ENCODE measurements around the gene SFSWAP.
"Not testable (repeated sequence)": the region's sequence is repeated elsewhere in the genome, so short reads cannot be mapped to it uniquely, and the experiment has no call there.

Gene SFSWAP

DNA sequence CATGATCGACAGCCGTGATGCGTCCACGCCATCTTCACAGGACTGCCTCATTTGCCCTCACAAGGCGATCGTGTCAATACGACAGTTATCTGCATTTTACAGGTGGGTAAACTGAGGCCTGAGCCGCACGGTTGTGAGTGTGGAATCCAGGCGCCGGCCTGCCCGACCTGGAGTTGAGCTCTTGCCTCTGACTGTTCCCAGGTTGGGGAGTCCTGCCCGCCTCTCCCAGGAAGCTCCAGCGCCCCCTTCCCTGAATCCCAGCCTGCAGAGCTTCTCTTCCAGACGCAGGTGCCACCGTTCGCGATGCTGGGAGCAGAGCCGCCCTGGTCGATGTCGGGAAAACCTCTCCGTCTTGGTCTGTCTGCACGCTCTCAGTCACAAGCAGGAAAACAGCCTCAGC, 31.1 kb upstream of the SFSWAP start:
- not testable (repeated sequence) for DNase-seq (ENCODE audit: low spot score)

GRCh38 chr12:131680392-131681256, 30.3 kb upstream of the SFSWAP start:
- not testable (repeated sequence) for DNase-seq (ENCODE audit: low spot score)

DNA sequence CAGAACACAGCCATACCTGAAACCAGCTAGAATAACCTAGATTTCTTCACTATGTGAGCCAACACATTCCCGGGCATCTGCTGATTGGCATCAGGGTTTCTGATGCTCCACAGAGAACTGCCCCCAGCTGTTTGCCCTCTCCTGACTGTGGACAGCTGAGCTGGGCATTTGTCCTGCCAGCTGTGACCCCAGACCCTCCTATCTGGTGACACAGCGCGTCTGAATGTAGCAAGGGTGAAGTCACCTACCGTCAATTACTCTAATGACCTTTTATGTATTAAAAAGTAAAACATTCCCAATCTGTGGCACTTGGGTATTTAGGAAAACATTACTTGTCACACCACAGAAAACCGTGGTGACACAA, 29.7 kb upstream of the SFSWAP start:
- DNase-seq (ENCODE audit: low spot score) = no peak

DNA sequence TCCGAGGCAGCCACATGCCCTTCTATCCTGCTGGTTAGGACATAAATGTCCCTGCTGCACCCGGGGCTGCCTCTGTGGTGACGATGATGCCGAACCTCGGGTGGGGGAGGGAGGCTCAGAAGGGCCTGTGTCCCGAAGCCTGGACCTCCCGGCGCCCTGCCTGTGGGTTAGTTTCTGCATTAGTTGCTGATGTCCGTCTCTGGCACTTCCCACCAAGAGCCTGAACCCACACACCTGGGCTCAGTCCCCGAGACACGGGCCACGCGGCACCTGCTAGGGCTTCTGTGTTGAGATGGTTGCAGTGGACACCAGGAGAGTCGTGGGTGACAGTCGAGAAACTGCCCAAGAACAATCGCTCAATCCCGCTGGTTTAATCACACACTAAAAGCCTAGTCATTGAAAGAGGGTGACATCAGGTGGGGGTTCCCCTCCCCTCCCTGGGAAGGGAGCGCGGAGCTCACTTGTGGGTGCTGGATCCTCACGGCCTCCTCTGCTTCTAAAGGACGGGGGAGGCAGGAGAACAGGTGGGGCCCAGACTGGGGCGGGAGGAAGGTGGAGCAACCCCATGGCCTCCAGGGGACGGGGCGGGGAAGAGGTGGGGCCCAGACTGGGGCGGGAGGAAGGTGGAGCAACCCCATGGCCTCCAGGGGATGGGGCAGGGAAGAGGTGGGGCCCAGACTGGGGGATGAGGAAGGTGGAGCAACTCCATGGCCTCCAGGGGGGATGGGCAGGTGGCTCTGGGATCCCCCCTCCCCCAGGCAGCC, 29.0 kb upstream of the SFSWAP start:
- not testable (repeated sequence) for DNase-seq (ENCODE audit: low spot score)

- no peak for DNase-seq (ENCODE audit: low spot score)
Observed at GRCh38 chr12:131682510-131682895, 28.4 kb upstream of the SFSWAP start.

DNA sequence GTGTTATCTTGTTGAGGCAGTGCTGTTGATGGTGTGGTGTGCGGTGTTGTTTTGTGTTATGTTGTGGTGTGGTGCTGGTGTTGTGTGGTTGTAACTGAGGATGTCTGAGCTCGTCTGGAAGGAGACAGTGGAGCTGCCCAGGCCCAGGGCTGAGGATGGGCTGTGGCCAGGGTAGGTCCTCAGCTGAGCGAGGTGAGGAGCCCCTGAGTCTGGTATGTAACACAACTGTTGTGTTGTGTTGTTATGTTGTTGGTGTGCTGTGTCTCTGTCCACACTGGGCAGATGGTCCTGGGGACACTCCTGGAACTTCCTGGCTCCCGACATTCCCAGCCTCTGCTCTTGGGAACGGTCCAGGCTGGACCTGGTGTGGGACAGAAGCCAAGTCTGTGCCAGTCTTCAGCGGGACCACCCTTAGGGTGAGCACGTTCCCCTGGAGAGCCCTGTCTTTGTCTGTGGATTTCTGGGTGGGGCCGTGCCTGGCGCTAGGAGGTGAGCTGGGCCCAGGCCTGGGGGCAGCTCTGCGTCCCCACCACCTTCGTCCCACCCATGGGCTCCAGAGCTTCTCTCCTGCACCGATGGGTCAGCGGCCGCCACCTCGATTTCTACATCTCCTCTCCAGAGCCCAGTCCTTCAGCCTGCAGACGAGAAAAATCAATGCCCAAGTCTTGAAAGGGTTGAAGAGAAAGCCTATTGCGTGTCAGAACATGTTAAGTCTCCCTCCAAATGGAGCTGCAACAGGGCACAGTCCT, 27.4 kb upstream of the SFSWAP start:
- DNase-seq (ENCODE audit: low spot score) = no peak

DNA sequence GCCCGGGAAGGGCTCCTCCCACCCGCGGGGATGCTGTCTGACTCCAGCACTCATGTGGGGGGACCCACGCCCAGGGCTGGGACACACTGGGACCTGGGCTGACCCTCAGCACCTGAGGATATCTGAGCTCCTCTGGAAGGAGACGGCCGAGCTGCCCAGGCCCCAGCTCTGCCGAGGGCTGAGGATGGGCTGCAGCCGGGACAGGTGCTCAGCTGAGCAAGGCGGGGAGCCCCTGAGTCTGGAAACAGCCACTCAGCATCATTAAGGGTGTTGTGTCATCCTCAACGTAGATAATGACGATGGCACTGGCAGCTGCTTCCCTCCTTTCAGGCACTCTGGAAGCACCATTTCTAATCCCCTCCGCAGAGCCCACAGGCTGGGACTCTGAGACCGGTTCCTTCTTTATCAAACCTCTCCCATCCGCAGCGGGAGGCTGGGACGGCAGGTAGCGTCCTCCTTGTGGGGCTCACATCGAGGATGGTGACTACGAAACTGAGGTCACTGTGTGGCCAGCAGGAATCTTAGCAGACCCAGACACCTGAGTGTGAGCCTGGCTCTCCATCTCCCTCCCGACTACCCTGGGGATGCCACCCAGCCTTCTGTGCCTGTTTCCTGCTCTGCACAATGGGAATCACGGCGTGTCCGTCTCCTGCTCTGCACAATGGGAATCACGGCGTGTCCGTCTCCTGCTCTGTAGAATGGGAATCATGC, 26.7 kb upstream of the SFSWAP start:
- no peak for DNase-seq (ENCODE audit: low spot score)

DNA sequence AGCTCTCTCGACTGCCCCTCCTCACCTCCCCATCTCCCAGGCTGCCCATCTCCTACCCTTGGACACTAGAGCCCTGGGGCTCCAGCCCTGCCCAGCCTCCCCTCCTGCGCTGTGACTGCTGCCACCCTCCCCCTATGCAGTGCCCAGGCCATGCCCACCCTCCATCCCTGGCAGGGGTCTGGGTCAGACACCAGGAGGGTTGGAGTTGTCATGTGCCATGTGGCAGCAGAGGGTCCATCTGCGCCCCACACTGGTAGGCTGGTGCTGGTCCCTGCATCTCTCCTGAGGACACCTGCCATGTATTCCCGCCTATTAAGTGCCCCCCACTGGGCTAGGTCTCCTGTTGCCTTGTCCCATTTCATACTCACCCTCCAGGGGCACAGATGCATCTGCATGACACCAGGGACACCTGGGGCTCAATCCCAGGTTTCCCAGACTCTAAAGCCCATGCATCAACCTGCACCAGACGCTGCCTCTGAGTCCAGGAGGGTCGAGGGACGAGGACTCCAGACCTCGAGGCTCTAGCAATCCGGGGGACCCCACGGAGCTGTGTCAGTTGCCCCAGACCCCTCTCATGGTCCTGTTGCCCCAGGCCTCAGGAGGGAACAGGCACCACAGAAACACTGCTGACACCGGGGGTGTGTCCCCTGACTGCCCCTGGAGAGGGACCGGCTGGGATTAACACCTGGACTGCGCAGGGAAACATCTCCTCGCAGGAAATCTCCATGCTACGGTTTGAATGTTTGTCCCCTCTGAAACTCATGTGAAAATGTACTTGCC, 23.4 kb upstream of the SFSWAP start:
- no peak for DNase-seq (ENCODE audit: low spot score)

DNA sequence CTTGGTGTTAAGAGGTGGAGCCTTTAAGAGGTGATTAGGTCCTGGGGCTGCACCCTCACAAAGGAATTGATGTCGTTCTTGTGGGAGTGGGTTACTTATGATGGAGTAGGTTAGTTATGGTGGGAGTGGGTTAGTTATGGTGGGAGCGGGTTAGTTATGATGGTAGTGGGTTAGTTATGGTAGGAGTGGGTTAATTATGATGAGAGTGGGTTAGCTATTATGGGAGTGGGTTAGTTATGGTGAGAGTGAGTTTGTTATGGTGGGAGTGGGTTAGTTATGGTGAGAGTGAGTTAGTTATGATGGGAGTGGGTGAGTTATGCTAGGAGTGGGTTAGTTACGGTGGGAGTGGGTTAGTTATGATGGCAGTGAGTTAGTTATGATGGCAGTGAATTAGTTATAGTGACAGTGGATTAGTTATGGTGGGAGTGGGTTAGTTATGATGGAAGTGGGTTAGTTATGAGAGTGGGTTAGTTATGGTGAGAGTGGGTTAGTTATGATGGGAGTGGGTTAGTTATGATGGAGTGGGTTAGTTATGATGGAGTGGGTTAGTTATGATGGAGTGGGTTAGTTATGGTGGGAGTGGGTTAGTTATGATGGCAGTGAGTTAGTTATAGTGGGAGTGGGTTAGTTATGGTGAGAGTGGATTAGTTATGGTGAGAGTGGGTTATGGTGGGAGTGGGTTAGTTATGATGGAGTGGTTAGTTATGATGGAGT, 22.6 kb upstream of the SFSWAP start:
- no peak for DNase-seq (ENCODE audit: low spot score)

- DNase-seq (ENCODE audit: low spot score) = no peak
Observed at GRCh38 chr12:131688845-131689154, 22.1 kb upstream of the SFSWAP start.

- no peak for DNase-seq (ENCODE audit: low spot score)
Observed at GRCh38 chr12:131690320-131690719, 20.6 kb upstream of the SFSWAP start.

DNA sequence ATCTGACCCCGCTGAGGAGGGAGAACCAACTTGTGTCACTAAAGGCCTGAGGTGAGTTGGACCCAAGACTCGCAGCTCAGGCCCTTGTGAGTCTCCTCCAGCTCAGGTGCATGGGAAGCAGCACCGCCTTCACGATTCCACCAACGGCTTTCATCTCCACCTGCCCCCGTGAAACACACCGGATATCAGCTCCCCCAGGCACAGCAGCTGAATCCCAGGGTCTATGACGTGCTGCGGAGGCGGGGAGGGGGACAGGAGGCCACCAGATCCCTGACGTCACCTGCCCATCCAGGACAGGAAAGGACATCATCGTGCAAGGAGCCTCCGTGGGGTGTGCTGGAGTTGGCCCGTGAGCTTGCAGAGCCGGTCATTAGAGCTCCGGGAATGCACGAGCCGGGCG, 18.5 kb upstream of the SFSWAP start:
- DNase-seq (ENCODE audit: low spot score) = no peak

- no peak for DNase-seq (ENCODE audit: low spot score)
Observed at GRCh38 chr12:131693149-131693548, 17.7 kb upstream of the SFSWAP start.

- no peak for DNase-seq (ENCODE audit: low spot score)
Observed at GRCh38 chr12:131694116-131694838, 16.6 kb upstream of the SFSWAP start.

DNA sequence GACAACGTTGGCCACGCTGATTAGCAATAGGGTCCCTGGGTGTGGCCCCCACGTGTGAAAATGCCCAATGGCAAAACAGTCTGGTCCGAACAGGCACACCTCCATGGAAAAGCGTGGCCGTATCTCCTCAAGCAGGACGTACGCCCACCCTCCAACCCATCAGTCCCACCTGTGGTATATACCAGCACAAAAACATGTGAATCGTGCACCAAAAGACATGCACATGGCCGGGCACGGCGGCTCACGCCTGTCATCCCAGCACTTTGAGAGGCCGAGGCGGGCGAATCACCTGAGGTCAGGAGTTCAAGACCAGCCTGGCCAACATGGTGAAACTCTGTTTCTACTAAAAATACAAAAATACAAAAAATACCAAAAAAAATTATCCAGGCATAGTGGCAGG, 14.9 kb upstream of the SFSWAP start:
- DNase-seq (ENCODE audit: low spot score) = no peak

- DNase-seq (ENCODE audit: low spot score) = no peak
Observed at GRCh38 chr12:131698286-131698685, 12.6 kb upstream of the SFSWAP start.

GRCh38 chr12:131699434-131699833, 11.5 kb upstream of the SFSWAP start:
- no peak for DNase-seq (ENCODE audit: low spot score)

DNA sequence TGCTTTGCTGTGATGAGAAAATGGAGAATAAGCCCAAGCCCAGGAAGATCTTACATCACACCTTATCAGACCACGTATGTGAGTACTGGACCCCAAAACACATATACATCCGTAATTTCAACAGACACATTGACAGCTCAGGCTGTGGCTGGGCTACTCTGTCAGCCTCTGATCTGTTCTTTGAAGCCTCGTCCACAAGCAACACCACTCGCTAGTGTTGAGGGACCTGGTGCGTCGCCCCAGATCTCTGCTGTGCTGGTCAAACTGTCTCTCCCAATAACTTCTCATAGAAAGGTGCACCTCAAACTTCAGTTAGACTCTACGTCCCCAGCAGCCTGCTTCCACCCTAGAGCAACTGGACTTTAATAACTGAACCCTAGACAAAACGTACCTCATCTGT, 10.6 kb upstream of the SFSWAP start:
- no peak for DNase-seq (ENCODE audit: low spot score)

DNA sequence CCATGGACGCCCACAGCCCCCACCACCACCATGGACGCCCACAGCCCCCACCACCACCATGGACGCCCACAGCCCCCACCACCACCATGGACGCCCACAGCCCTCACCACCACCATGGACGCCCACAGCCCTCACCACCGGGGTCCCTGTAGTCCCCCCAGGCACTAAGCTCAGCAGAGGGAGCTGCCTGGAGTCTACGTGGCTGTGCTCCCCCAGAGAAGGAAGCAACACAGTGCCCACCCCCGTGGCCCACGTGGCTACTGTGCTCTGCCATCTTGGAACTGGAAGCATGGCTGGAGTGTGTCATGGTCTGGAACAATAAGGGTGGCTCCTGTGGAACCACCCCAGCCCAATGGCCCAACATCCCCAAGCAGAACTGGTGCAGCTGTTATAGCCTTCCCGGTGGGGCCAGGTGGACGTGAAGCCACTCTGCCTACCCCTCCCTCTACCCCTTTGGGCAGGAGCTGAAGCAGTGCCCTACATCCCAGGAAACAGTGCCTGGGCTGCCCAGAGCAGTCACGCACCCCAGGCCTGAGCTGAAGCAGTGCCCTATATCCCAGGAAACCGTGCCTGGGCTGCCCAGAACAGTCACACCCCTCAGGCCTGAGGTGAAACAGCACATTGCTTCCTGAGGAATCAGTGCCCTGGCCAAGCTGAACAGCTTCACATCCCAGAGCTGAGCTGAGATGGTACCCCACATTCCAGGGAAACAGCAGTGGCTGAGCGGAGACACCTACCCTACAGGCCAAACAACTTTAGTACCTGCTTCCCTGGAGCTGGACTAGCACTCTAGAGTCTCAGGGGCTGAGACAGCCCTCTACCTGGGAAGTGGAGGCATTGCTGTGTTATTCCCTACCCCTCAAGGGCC, 9.0 kb upstream of the SFSWAP start:
- no peak for DNase-seq (ENCODE audit: low spot score)

Measured in left forelimb (tissue), 1 donor.